GM11168 (cell line): ENCODE results near the gene GRIK3.

Experiments
- in situ Hi-C: fragments of 300-500 bp; cut with MboI; formaldehyde crosslinking; loops from one replicate; pipeline ENCODE4 v1.12.0; 2022; ENCODE audit warnings: low sequenced_read_pairs; ENCODE audit not compliant: unreplicated experiment

GRIK3 gene

DNA sequence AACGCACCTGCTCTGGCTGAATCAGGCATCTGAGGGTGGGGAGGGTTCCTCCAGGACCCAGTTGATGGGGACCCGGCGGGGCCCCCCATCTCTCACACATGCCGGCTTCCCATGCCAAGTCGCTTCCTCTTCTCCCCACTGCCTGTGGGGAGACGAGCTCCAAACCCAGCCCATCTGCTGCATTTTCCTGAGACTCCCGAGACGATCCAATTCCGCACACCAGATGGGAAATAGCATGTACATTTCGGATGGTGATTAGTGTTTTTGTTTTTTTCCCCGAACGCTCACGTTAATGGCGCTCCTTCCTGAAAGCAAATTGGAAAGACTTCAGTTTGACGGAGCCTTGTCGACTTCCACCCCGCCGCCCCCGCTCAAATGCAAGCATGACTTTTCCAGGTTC, 13.2 kb upstream of the GRIK3 start:
- in situ Hi-C loops: no loop called here

DNA sequence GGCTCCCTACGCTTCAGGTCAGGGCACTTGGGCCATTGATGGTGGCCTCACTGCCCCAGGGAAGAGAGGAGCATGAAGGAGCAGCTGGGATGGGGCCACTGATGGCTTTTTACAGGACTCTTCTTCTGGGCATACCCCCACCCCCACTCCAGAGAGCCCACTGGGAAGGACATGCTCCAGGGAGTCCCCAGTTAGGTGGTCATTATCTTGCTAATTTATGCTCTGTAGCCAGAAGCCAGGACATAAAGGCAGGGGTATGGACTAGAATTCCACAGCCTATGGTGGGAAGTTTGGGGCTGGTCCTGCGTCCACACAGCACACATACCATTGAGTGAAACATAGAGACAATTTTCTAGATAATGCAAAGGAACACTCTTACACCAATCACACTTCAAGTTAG, 8.8 kb upstream of the GRIK3 start:
- in situ Hi-C loops: no loop called here

DNA sequence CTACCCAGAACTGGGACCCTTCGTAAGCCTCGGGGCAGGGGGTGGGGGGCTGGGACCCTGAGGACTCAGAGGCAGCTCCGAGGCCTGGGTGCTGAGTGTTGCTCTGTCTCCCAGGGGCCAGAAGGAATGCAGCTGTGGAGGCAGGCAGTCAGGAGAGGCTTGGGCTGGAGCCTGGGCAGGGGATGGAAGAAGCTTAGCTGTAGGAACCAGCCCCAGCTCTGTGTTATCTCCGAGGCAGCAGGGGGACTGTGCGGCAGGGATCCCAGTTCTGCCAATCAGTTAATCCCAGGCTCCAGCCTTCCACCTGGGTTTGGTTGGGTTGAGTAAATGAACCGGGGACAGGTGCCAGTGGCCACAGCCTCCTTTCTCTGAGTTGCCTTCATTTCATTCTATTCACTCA, 8.2 kb upstream of the GRIK3 start:
- in situ Hi-C loops: no loop called here

DNA sequence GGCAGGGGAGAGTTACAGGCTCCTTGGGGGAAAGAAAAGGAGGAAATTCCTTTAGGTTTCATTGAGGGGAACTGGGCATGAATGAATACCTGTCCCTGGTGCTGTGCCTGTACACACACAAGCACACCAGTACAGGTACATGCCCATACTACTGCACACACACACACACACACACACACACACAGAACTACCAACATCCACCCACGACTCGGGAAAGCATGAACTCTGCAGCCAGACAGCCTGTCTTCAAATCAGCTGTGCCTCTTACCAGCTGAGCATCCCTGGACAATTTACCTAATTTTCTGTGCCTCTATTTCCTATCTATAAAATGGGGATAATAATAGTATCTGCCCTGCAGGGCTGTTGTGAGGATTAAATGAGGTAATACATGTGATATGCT, 7.2 kb upstream of the GRIK3 start:
- in situ Hi-C loops: no loop called here

DNA sequence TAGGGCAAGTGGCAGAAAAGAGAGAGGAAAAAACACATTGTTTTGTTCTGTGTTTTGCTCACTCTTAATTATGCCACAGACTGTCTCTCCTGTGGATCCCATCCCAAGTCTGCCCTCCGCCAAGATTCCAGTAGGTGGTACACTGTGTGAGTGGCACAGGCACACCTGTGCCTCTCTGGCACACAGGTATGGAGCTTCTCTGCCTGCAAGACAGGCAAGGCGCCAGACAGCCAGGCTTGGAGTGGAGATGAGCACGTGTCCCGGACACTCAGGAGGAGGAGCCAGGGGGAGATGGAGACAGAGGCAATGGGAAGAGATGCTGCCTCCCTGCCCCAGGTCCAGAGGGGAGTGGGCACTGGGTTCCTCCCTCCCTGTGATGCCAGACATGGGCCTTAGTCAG, 6.5 kb upstream of the GRIK3 start:
- in situ Hi-C loops: no loop called here

DNA sequence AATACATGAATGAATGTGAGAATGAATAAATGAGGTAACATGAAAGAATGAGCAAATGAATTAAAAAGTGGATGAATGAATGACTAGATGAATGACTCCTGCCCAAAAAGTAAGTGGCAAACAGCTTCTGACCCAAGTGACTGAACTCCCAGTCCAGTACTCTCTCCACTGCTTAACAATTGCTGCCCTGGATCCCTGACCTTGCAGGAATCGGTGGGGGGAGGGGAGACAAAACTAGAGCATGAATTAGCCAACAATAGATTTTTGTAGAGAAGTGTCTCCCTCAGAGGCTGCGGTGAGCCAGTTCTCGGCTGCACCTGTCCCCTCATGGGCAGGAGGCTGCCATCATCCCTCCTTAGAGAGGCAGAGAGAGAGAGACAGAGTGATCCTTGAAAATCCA, 5.9 kb upstream of the GRIK3 start:
- in situ Hi-C loops: no loop called here

DNA sequence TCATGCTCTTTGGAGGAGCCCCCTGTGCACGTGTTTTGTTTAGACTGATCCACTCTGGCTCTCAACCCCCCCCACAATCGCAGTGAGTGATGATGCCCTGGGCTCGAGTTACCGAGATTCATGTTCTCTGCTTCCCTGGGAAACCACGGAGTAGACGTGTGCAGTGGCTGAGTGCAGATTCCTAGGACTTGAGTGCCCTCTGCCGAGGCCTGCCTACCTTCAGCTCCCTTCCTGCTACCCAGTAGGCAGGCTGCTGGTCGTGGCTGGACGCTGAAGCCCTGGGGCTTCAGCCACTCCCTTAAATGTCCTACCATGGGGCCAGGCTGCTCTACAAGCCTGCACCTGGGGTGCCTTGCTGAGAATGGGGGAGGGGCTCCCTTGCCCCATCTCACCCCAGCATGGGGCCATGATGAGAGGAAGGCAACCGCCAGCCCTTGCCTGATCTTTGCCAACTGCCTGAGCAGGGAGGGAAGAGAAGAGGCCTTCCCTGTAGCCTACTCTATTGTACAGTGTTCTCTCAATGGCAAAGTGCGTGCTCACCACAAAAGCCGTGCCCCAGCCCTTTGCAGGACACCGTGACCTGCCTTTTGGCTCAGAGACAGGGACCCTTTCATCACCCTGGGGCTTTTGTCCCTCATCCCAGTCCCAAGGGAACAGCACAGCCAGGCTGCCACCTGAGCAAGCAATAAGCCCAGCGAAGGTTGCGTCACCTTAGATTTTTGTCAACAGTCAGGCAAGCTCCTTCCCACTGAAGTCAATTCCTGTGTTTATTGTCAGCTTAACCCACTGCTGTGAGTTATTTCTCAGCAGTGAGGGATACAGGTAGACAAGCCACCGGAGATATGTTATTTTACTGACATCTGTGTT, 4.1 kb upstream of the GRIK3 start:
- in situ Hi-C loops: no loop called here

DNA sequence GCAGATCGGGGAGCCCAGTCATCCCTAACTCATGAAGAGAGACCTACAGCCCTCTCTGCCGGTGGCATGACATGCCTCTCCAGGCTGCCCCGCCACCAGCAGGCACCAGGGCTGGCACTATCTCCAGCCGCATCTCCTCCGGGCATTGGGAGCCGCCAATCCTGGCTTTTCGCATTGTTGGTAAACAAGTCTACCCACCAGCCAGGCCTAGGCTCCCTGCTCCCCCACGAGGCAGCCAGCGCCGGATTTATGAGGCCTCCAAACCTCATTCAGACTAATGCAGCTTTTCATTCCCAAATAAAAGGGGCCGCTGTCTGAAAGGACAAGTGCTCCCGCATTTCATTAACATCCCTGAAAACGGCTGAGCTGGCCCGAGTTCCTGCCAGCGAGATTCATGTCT, 3.4 kb upstream of the GRIK3 start:
- in situ Hi-C loops: no loop called here

DNA sequence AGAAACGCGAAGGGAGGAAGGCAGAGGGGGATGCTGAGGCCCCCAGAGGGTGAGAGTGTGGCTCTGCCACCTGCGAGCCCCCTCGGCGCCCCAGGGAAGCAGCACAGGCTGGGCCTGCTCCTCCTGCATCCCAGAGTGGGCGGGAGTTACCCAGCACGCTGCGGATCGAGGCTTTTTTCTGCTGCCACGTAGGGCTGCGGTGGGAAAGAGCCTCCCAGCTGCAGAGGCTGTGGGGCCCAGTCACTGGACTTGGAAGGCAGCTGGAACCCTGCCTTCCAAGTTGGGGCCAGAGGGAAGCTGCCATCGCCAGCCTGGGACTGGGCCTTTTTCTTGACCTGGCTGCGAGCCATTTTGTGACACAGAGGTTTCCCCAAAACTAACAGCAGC, 2.3 kb upstream of the GRIK3 start:
- in situ Hi-C loops: no loop called here

DNA sequence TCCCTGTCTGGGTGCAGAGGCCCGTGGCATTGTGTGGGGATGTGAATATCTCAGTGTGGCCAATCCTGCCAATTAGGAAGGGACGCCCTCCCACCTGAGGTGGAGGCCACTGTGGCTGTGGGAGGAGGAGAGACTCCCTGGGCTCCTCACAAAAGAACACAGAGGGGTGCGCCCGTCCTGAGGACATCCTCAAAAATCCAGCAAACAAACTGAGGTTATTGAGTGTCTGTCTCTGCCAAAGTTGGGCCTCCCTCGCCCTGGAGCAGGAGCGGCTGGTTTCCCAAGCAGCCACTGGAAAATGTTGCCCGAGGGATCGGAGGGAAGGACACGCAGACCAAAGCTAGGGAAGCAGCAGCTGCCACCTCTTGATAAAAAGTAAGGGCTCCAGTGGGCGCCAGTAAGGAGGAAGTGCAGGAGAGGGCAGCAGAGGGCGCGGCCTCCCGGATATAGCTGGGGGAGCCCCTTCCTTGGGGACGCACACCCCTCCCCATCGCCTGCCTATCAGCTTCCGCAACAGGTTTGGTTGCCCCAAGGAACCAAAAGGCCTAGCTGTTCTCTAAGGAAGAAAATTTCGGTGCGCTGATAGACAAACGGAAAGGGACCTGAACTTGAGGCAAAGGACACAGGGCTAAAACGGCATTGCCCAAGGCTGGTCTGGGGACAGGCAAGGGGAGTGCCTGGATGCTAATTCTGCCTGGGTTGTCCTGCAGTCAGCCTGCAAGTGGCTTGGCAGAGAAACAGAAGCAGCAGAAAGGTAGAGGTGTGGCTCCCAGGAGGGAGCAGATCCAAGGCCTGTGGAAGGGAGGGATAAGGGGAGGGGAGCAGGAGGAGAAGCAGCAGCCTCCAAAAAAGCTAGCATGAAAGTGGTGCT, 1.7 kb upstream of the GRIK3 start:
- in situ Hi-C loops: no loop called here

DNA sequence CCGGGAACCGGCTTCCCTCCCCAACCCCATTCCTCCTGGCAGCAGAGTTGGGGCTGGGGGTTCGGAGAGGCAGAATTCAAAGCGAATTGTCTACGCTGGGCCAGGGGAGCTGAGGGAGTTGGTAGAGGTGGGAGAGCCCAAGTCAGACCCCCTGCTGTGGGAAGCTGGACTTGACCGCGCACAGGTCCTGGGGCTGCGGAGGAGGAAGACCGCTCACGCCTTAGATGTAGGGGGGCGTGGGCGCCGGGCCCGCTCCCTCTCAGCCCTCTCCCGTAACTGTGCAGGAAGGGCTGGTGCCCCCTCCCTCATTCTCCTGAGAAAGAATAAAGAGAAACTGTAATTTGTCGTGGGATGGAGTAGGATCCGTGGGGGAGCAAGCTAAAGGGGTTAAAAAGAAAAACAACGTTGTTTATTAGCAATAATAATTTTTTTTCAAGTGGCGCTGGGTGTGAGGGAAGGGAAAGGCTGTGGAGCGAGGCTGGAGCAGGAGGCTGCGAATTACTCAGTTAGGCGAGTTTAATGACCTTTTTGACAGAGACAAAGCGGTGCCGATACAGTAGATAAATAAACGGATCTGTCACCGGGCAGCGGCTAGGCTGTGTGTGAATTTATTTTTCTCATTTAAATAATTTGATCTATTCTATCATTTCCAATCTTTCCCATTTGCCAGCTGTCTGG, 838 bp upstream of the GRIK3 start:
- in situ Hi-C loops: no loop called here

DNA sequence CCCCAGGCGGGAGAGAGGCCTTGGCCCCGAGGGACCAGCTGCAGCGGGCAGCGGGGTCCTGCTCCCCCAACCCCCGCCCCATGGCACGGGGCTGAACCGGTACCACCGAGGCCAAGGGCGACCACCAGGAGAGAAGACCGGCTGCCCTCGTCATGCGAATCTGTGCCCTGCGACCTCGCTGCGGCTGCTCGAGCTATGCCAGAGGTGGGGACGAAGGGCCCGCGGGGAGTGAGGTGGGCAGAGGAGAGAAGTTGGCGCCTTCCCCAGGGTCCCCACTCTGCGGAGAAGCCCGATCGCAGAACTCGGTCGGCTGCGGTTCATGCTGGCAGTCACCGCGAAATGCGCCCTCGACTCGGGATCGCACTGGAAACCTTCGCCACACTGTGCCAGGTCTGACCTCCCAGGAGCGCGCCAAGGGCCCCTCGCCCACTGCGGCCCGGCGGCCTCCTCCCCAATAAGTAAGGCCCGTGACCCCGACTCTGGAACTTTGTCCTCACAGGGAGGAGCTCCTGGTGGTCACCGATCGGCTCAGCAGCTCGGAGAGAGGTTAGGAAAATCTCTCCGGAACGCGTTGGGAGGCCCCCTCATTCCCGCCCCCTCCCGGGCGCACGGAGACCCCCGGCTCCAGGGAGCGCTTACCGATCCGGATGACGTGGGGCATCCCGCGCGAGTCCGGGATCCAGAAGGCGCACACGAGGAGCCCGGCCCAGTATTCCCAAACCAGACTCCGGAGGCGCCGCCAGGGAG, 787 bp downstream of the GRIK3 start:
- in situ Hi-C loops: no loop called here

DNA sequence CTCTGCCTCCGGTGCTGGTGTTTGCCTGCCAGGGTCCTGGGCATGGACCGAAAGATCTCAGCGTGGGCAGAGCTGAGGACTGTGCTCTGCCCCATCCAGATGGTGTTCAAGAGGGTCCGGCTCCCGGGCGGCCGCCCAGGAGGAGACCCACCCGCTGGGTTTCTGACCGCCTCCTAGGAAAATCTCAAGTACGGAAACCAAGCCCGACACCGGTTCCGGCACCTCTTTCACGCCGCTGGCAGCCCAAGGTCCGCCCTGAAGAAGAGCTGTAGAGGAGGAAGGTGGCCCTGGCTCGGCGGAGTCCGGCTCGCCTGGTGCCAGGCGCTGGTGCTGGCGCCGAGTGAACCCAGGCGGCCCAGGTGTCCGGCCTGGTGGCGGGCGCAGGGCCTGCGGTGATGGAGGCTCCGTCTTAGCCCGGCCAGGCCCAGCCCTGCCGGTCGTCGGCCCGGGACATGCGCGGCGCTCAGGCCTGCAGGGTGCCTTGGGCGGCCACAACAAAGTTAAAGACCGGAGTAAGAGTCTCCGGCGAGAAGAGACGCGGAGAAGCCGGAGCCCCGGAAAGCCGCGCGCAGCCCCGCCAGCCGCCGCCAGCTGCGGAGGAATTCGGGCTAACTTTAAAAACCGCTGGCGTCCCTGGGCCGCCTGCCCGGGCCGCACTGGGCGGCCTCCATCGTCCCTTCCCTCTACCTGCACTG, 1.5 kb downstream of the GRIK3 start:
- in situ Hi-C loops: no loop called here

DNA sequence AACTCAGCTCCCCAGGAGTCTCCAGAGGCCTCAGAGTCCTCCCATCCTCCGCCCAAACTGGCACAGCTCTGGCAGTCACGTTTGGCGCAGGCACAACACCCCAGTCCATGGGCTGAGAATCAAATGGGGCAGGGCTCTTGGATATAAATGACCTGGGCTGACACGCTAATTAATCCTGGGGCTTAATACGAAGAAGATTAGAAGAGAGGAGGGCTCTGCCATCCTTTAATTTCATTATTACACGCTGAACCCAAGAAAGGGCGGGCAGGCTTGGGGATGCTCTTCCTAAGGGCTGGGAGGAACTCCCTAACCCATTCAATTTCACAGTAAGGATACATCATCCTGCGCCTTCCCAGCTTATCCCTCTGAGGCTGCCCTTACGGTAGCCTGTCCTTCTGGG, 2.4 kb downstream of the GRIK3 start:
- in situ Hi-C loops: no loop called here

DNA sequence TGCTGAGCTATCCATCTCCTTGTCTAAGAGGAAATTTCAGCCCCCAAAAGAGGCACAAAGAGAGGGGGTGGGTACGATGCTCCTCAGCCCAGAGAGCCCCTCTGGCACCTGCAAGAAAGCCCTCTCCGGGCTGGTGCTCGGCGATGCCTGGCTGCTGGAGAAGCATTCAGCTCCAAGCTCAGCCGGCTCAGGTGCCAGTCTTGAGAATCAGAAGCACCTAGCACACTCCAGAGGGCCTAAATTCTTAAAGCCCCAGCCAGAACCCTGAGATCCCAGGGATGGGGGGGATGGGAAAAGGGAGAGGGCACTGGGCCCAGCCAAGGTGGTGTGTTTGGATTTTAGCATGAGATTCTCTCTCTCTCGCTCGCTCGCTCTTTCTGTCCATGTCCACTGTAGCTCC, 2.9 kb downstream of the GRIK3 start:
- in situ Hi-C loops: no loop called here

DNA sequence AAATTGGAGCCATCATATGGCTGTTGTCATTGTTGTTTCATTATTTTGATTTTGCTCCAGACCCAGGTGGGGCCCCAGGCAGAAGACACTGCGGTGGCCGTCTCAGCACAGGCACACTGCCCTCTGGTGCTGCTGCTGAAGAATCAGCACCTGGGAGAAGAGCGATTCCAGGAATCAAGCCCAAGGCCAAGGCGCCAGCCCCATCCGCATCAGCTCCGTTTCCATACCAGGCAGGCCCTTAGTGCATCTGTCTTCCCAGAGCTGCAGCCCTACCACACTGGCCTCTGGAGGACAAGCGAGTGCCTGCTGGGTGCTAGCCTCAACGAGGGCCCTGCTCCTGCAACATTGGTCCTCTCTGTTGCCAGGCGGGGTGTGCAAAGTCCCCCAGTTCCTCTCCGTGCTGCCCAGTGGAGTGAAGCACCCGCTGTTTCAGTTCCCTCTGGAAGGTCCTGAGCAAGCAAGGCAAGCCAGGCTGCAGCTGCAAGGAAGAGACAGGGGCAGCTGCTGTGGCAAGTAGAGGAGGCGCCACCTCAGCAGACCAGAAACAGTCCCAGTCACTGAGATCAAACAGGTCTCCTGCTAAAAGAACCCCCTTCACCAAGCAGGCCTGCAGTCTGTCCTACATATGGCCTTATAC, 5.2 kb downstream of the GRIK3 start:
- in situ Hi-C loops: no loop called here

DNA sequence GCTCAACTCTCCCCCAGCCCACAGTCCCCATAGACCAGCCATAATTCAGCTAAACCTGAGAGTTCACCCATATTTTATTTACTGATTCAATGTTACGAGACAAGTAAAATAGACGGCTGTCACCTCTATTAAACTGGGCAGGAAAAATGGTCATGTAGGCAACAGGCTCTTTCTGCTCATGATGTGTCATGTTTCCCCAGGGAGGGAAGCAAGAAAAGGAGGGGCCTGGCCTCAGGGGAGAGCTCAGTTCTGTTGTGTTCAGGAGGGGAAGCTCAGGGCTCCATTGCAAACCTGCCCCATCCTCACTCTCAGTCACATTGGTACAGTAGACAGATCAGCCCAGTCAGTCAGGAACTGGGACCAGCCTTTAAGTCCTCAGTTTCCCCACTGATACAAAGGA, 12.8 kb downstream of the GRIK3 start:
- in situ Hi-C loops: no loop called here

DNA sequence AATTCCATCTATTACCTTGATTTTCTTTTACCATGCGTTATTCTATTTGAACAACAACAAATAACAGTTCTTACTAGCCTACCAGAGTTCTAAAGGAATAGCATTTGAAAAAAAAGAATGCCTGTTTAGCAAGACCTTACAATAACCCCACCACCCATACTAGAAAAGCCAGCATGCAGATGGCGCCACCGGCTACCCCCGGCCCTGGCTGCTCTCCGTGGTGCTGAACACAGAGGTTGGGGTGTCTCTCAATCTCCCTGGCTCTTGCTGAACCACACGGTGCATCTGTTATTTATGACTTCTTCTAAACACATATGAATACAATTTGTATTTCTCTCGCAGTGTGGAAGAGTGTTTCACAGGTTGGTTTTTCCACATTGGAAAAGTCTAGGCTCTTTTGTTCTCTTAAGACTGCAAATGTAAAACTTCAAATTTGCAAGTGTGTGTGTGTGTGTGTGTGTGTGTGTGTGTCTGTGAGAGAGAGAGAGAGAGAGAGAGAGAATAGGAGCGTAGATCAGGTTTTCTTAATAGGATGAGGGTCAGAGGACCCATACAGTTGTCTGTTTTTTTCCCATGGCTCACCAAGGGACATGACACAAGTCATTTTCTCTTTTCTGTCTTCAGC, 13.6 kb downstream of the GRIK3 start:
- in situ Hi-C loops: no loop called here

DNA sequence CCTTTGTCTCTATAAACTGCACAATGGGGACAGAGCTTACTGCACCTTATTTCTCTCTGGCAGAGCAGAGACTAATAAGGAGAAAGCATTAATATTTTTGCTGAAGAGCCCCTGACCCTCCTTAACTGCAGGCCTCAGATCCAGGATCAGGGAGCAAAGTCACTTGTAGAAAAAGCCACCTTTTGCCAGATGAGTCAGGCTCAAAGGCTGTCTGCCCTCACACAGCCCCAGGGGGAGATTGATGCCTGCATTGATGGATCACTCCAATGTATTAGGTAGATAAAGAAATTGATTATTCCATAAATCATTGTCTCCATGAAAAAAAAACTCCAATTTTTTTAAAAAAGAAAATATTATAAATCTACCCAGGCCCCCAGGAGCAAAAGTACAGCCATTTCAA, 15.8 kb downstream of the GRIK3 start:
- in situ Hi-C loops: no loop called here
